ENCODE results near the gene PDCD2L.
"Not testable (repeated sequence)": the region's sequence is repeated elsewhere in the genome, so short reads cannot be mapped to it uniquely, and the experiment has no call there.

Gene PDCD2L

GRCh38 chr19:34373601-34374288 is 30.5 kb upstream of the PDCD2L start:
- Histone ChIP-seq H3K9me3 (ENCODE audit: control insufficient read depth, low read length) (no peaks in the 10 kb centered on the region), H3K27ac (ENCODE audit: insufficient read depth, low read depth, low read length, poor library complexity, severe bottlenecking) (no peak overlapping the region), H3K4me3 (ENCODE audit: insufficient read depth, low read depth, low read length) (no peak overlapping the region), H3K4me1 (ENCODE audit: control insufficient read depth, insufficient read depth, low read length) (no peaks in the 10 kb centered on the region), H3K27me3 (ENCODE audit: control insufficient read depth, insufficient read depth, low read length, poor library complexity, severe bottlenecking) (no peaks in the 10 kb centered on the region), H3K36me3 (ENCODE audit: control insufficient read depth, insufficient read depth, low read length) (peaks cover 19% of the 10 kb centered on the region)
- WGBS, 2 experiments: 96 to 98% methylated on average over 9 to 11 of the region's 11 CpGs

DNA sequence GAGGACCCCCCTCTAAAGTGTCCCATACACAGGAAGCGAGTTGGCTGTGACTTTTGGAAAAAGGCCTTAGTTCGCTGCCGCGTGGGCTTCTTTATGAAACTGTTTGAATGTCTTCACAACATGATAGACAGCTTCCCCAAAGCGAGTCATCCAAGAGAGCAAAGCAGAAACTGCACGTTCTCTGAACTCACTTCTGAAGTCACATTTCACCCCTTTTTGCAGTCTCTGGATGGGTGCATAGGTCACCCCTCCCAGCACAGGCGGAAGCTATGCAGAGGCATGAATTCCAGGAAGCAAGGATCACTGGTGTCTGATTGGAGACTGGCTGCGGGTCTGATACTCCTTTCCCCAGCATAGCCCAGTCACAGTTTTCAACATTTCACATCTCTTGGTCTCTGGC is 28.6 kb upstream of the PDCD2L start:
- Histone ChIP-seq H3K27me3 (ENCODE audit: control insufficient read depth, insufficient read depth, low read length, poor library complexity, severe bottlenecking) (no peaks in the 10 kb centered on the region), H3K4me1 (ENCODE audit: control insufficient read depth, insufficient read depth, low read length) (no peaks in the 10 kb centered on the region), H3K4me3 (ENCODE audit: insufficient read depth, low read depth, low read length) (no peak overlapping the region), H3K9me3 (ENCODE audit: control insufficient read depth, low read length) (no peaks in the 10 kb centered on the region), H3K36me3 (ENCODE audit: control insufficient read depth, insufficient read depth, low read length) (peaks cover 35% of the 10 kb centered on the region), H3K27ac (ENCODE audit: insufficient read depth, low read depth, low read length, poor library complexity, severe bottlenecking) (no peak overlapping the region)
- 95% methylated on average over 8 of the region's 8 CpGs for WGBS, 2 experiments

GRCh38 chr19:34380639-34381241 is 23.5 kb upstream of the PDCD2L start:
- Histone ChIP-seq H3K9me3 (ENCODE audit: control insufficient read depth, low read length) (no peaks in the 10 kb centered on the region), H3K36me3 (ENCODE audit: control insufficient read depth, insufficient read depth, low read length) (peaks cover 62% of the 10 kb centered on the region), H3K4me3 (ENCODE audit: insufficient read depth, low read depth, low read length) (no peak overlapping the region), H3K4me1 (ENCODE audit: control insufficient read depth, insufficient read depth, low read length) (no peaks in the 10 kb centered on the region), H3K27me3 (ENCODE audit: control insufficient read depth, insufficient read depth, low read length, poor library complexity, severe bottlenecking) (no peaks in the 10 kb centered on the region), H3K27ac (ENCODE audit: insufficient read depth, low read depth, low read length, poor library complexity, severe bottlenecking) (no peak overlapping the region)
- 90 to 92% methylated on average over 5 of the region's 5 CpGs for WGBS, 2 experiments

GRCh38 chr19:34381399-34382251 is 22.6 kb upstream of the PDCD2L start:
- no peaks in the 10 kb centered on the region for H3K9me3 ChIP-seq (ENCODE audit: control insufficient read depth, low read length)
- H3K4me1 ChIP-seq (ENCODE audit: control insufficient read depth, insufficient read depth, low read length): no peaks in the 10 kb centered on the region
- H3K27me3 ChIP-seq (ENCODE audit: control insufficient read depth, insufficient read depth, low read length, poor library complexity, severe bottlenecking): no peaks in the 10 kb centered on the region
- 95 to 96% methylated on average over 14 of the region's 14 CpGs for WGBS, 2 experiments
- no peak overlapping the region for H3K27ac ChIP-seq (ENCODE audit: insufficient read depth, low read depth, low read length, poor library complexity, severe bottlenecking)
- H3K36me3 ChIP-seq (ENCODE audit: control insufficient read depth, insufficient read depth, low read length): peaks cover 65% of the 10 kb centered on the region
- no peak overlapping the region for H3K4me3 ChIP-seq (ENCODE audit: insufficient read depth, low read depth, low read length)

DNA sequence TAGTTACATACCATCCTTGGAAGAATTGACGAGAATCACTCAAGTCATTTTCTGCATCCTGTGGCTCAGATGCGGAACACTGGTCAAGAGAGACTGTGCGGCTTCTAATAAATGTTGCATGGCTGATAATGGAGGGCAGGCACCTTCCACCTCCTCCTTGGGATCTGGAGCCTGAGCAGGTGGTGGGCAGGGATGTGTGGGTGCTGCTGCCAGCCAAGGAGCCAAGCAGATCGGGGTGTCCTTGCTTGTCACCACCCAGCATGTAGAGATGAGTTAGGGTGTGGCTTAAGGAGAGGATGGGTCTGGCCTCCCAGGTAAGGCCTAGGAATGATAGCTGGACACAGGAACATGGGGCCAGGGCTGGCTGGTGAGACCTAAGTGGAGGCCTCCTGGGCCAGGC is 21.7 kb upstream of the PDCD2L start:
- Histone ChIP-seq H3K27me3 (ENCODE audit: control insufficient read depth, insufficient read depth, low read length, poor library complexity, severe bottlenecking) (no peaks in the 10 kb centered on the region), H3K9me3 (ENCODE audit: control insufficient read depth, low read length) (no peaks in the 10 kb centered on the region), H3K4me1 (ENCODE audit: control insufficient read depth, insufficient read depth, low read length) (no peaks in the 10 kb centered on the region), H3K27ac (ENCODE audit: insufficient read depth, low read depth, low read length, poor library complexity, severe bottlenecking) (no peak overlapping the region), H3K36me3 (ENCODE audit: control insufficient read depth, insufficient read depth, low read length) (peaks cover 71% of the 10 kb centered on the region), H3K4me3 (ENCODE audit: insufficient read depth, low read depth, low read length) (no peak overlapping the region)
- WGBS, 2 experiments: 96% methylated on average over 4 of the region's 4 CpGs

DNA sequence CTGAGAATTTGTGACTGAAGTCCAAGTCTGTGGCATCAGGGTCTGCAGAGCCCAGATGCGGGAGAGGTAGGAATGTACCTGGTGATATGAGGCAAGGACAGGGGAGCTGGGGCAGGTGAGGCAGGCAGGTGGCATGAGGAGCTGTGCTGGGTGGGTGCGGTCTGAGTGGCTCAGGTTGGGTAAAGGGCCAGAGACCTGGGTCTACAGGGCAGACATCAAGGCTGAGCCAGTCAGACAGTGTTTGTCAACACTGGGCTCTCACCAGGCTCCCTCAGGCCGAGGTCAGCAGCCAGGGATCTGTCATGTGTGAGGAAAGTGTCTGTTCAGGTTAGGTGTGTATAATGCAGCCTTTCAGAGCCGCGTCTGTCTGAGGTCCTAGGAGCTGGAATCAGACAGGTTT is 20.6 kb upstream of the PDCD2L start:
- 94 to 97% methylated on average over 5 of the region's 5 CpGs for WGBS, 2 experiments
- Histone ChIP-seq H3K27me3 (ENCODE audit: control insufficient read depth, insufficient read depth, low read length, poor library complexity, severe bottlenecking) (no peaks in the 10 kb centered on the region), H3K36me3 (ENCODE audit: control insufficient read depth, insufficient read depth, low read length) (peaks cover 66% of the 10 kb centered on the region), H3K27ac (ENCODE audit: insufficient read depth, low read depth, low read length, poor library complexity, severe bottlenecking) (no peak overlapping the region), H3K9me3 (ENCODE audit: control insufficient read depth, low read length) (no peaks in the 10 kb centered on the region), H3K4me1 (ENCODE audit: control insufficient read depth, insufficient read depth, low read length) (no peaks in the 10 kb centered on the region), H3K4me3 (ENCODE audit: insufficient read depth, low read depth, low read length) (no peak overlapping the region)

DNA sequence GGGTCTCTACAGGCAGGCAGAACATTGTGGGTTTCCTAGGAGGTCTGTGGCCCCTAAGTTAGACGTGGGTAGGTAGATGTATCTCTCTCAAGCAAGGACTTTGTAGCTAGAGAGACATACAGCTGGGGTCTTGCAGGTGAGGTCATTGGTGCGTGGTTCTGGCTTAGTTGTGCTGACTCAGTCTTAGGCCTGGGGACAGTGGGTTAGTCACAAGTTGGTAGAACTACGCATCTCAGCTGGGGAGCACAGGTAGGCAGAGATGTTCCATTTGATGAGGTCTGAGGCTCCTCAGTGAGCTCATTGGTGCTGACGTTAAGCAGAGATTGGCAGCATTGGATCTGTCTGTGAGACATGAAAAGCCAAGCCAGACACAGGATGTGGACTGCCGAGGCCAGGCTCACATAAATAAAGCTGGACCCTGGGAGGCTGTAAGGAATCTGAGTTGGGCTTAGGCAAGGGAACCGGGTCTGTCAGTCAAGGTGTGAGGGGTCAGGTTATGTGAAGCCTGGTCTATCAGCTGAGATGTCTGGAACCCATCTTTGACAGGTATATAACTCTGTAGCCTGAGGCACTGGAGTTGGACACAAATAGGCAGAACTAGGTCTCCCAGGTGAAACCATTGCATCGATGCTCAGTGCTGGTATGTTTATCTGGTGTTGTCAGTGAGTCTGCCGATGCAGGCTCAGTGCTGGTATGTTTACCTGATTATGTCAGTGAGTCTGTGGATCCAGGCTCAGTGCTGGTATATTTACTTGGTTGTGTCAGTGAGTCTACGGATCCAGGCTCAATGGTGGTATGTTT is 17.4 kb upstream of the PDCD2L start:
- Histone ChIP-seq H3K27ac (ENCODE audit: insufficient read depth, low read depth, low read length, poor library complexity, severe bottlenecking) (no peak overlapping the region), H3K36me3 (ENCODE audit: control insufficient read depth, insufficient read depth, low read length) (peaks cover 58% of the 10 kb centered on the region)
- WGBS, 2 experiments: 96% methylated on average over 9 of the region's 9 CpGs

GRCh38 chr19:34387446-34387810 is 16.8 kb upstream of the PDCD2L start:
- no peak overlapping the region for H3K4me3 ChIP-seq (ENCODE audit: insufficient read depth, low read depth, low read length)
- H3K4me1 ChIP-seq (ENCODE audit: control insufficient read depth, insufficient read depth, low read length): no peaks in the 10 kb centered on the region
- WGBS, 2 experiments: 92 to 94% methylated on average over 1 of the region's 1 CpG
- no peaks in the 10 kb centered on the region for H3K9me3 ChIP-seq (ENCODE audit: control insufficient read depth, low read length)
- H3K36me3 ChIP-seq (ENCODE audit: control insufficient read depth, insufficient read depth, low read length): peaks cover 59% of the 10 kb centered on the region
- H3K27ac ChIP-seq (ENCODE audit: insufficient read depth, low read depth, low read length, poor library complexity, severe bottlenecking): no peak overlapping the region
- no peaks in the 10 kb centered on the region for H3K27me3 ChIP-seq (ENCODE audit: control insufficient read depth, insufficient read depth, low read length, poor library complexity, severe bottlenecking)

More for the DNA sequence above, 17.4 kb upstream of the PDCD2L start:
- Histone ChIP-seq H3K27me3 (ENCODE audit: control insufficient read depth, insufficient read depth, low read length, poor library complexity, severe bottlenecking) (no peaks in the 10 kb centered on the region), H3K9me3 (ENCODE audit: control insufficient read depth, low read length) (no peaks in the 10 kb centered on the region), H3K4me1 (ENCODE audit: control insufficient read depth, insufficient read depth, low read length) (no peaks in the 10 kb centered on the region), H3K4me3 (ENCODE audit: insufficient read depth, low read depth, low read length) (no peak overlapping the region)

- H3K4me3 ChIP-seq (ENCODE audit: insufficient read depth, low read depth, low read length); H3K27ac ChIP-seq (ENCODE audit: insufficient read depth, low read depth, low read length, poor library complexity, severe bottlenecking); H3K4me1 ChIP-seq (ENCODE audit: control insufficient read depth, insufficient read depth, low read length); H3K9me3 ChIP-seq (ENCODE audit: control insufficient read depth, low read length); H3K27me3 ChIP-seq (ENCODE audit: control insufficient read depth, insufficient read depth, low read length, poor library complexity, severe bottlenecking): not testable (repeated sequence)
- WGBS, 2 experiments: 92 to 95% methylated on average over 2 of the region's 2 CpGs
- H3K36me3 ChIP-seq (ENCODE audit: control insufficient read depth, insufficient read depth, low read length): peaks cover 47% of the 10 kb centered on the region
Observed at GRCh38 chr19:34388745-34389144, 15.5 kb upstream of the PDCD2L start.

DNA sequence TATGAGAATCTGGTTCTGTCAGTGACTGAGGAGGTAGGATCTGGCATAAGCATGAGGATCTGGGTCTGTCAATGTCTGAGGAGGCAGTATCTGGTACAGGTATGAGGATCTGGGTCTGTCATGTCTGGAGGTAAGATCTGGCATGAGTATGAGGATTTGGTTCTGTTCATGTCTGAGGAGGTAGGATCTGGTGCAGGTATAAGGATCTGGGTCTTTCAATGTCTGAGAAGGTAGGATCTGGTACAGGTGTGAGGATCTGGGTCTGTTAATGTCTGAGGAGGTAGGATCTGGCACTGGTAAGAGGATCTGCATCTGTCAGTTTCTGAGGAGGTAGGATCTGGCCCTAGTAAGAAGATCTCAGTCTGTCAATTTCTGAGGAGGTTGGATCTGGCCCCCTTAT is 12.4 kb upstream of the PDCD2L start:
- no peaks in the 10 kb centered on the region for H3K4me1 ChIP-seq (ENCODE audit: control insufficient read depth, insufficient read depth, low read length)
- peaks cover 50% of the 10 kb centered on the region for H3K36me3 ChIP-seq (ENCODE audit: control insufficient read depth, insufficient read depth, low read length)

More for the DNA sequence above, 12.4 kb upstream of the PDCD2L start:
- Histone ChIP-seq H3K27me3 (ENCODE audit: control insufficient read depth, insufficient read depth, low read length, poor library complexity, severe bottlenecking) (no peaks in the 10 kb centered on the region), H3K9me3 (ENCODE audit: control insufficient read depth, low read length) (no peaks in the 10 kb centered on the region), H3K4me3 (ENCODE audit: insufficient read depth, low read depth, low read length) (no peak overlapping the region), H3K27ac (ENCODE audit: insufficient read depth, low read depth, low read length, poor library complexity, severe bottlenecking) (no peak overlapping the region)

All from ectodermal cell (in vitro differentiated cells).